ENCODE results near the gene ITPRID2.

DNA sequence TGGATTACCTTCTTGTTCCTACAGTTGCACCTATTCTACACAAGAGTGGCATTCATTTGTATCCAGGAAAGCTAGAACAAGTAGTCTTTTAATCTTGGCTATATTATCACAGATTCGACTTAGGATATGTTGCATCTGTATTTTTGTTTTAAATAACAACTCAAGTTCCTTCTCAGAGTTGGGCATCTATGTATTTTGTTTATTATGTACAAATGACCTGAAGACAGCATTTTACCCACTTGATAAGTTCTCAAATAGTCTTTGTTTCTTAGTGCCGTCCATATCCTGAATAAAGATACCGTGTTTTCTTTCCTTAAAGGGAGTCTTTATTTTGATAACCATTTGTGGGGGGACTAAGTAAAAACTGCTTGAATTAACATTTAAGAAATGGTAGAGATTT lies 2.9 kb downstream of the ITPRID2 start:
- TF ChIP-seq CEBPB (IDR thresholded peaks at IDR 0.05; ENCODE audit: low read depth, low read length), result no peak
- TF ChIP-seq, protein P1, sequence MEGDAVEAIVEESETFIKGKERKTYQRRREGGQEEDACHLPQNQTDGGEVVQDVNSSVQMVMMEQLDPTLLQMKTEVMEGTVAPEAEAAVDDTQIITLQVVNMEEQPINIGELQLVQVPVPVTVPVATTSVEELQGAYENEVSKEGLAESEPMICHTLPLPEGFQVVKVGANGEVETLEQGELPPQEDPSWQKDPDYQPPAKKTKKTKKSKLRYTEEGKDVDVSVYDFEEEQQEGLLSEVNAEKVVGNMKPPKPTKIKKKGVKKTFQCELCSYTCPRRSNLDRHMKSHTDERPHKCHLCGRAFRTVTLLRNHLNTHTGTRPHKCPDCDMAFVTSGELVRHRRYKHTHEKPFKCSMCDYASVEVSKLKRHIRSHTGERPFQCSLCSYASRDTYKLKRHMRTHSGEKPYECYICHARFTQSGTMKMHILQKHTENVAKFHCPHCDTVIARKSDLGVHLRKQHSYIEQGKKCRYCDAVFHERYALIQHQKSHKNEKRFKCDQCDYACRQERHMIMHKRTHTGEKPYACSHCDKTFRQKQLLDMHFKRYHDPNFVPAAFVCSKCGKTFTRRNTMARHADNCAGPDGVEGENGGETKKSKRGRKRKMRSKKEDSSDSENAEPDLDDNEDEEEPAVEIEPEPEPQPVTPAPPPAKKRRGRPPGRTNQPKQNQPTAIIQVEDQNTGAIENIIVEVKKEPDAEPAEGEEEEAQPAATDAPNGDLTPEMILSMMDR (conservative IDR thresholded peaks at IDR 0.05; ENCODE audit: low read depth, low read length), result no peak
- no peak for TF ChIP-seq POLR2A (IDR thresholded peaks at IDR 0.05; ENCODE audit: low read depth, low read length)
- TF ChIP-seq MAFK (IDR thresholded peaks at IDR 0.05; ENCODE audit: low read depth, low read length), result no peak
- no peak for TF ChIP-seq SMC3 (IDR thresholded peaks at IDR 0.05; ENCODE audit: low read depth, low read length)
- TF ChIP-seq MAZ (IDR thresholded peaks at IDR 0.05; ENCODE audit: borderline replicate concordance, low read depth, low read length), result no peak
- TF ChIP-seq MXI1 (IDR thresholded peaks at IDR 0.05; ENCODE audit: borderline replicate concordance, low read depth, low read length), result no peak
- no peak for TF ChIP-seq RFX5 (IDR thresholded peaks at IDR 0.05; ENCODE audit: low read depth, low read length)
- TF ChIP-seq RAD21 (IDR thresholded peaks at IDR 0.05; ENCODE audit: low read length), result no peak
- TF ChIP-seq RCOR1 (IDR thresholded peaks at IDR 0.05; ENCODE audit: insufficient replicate concordance, low read length), result no peak

Measured in IMR-90 (cell line).